ENCODE measurements around the gene TMEM161A. TPM values are rescaled to one million over a fixed set of nuclear protein-coding genes. Genes with fewer than 3 reads are reported as not detected.

TMEM161A gene
- total RNA-seq, 2 donors from 2014 or later = 56.1 to 66.6 TPM

GRCh38 chr19:19098703-19099632 is 39.3 kb downstream of the TMEM161A start:
- Histone ChIP-seq H3K27ac (ENCODE audit: low read depth, low read length) (no peak overlapping the region), H3K27me3 (ENCODE audit: control insufficient read depth, insufficient read depth, low read length, poor library complexity, severe bottlenecking) (no peaks in the 10 kb centered on the region), H3K9me3 (ENCODE audit: control insufficient read depth, low read length) (no peaks in the 10 kb centered on the region), H3K9ac (ENCODE audit: extremely low read depth, low read length, poor library complexity, severe bottlenecking) (no peak overlapping the region), H3K4me1 (ENCODE audit: control insufficient read depth, insufficient read depth, low read length) (no peaks in the 10 kb centered on the region), H3K36me3 (ENCODE audit: control insufficient read depth, insufficient read depth, low read length) (no peaks in the 10 kb centered on the region), H3K4me3 (ENCODE audit: low read length) (no peak overlapping the region)
- WGBS, 2 experiments (ENCODE audit: insufficient coverage in 1 of 2, insufficient read length in 1 of 2) = 90 to 96% methylated on average over 17 to 18 of the region's 18 CpGs
- H3K27me3 Mint-ChIP-seq (ENCODE audit: insufficient read depth) = peaks cover 7% of the 10 kb centered on the region
- no peak overlapping the region for H3K4me3 Mint-ChIP-seq
- no peak for DNase-seq
- H3K27ac Mint-ChIP-seq = no peak overlapping the region
- TF ChIP-seq, protein P1, sequence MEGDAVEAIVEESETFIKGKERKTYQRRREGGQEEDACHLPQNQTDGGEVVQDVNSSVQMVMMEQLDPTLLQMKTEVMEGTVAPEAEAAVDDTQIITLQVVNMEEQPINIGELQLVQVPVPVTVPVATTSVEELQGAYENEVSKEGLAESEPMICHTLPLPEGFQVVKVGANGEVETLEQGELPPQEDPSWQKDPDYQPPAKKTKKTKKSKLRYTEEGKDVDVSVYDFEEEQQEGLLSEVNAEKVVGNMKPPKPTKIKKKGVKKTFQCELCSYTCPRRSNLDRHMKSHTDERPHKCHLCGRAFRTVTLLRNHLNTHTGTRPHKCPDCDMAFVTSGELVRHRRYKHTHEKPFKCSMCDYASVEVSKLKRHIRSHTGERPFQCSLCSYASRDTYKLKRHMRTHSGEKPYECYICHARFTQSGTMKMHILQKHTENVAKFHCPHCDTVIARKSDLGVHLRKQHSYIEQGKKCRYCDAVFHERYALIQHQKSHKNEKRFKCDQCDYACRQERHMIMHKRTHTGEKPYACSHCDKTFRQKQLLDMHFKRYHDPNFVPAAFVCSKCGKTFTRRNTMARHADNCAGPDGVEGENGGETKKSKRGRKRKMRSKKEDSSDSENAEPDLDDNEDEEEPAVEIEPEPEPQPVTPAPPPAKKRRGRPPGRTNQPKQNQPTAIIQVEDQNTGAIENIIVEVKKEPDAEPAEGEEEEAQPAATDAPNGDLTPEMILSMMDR (conservative IDR thresholded peaks at IDR 0.05) = no peak
- no peaks in the 10 kb centered on the region for H3K9me3 Mint-ChIP-seq
- peaks cover 8% of the 10 kb centered on the region for H3K36me3 Mint-ChIP-seq (ENCODE audit: low read depth)
- H3K4me1 Mint-ChIP-seq = no peaks in the 10 kb centered on the region

DNA sequence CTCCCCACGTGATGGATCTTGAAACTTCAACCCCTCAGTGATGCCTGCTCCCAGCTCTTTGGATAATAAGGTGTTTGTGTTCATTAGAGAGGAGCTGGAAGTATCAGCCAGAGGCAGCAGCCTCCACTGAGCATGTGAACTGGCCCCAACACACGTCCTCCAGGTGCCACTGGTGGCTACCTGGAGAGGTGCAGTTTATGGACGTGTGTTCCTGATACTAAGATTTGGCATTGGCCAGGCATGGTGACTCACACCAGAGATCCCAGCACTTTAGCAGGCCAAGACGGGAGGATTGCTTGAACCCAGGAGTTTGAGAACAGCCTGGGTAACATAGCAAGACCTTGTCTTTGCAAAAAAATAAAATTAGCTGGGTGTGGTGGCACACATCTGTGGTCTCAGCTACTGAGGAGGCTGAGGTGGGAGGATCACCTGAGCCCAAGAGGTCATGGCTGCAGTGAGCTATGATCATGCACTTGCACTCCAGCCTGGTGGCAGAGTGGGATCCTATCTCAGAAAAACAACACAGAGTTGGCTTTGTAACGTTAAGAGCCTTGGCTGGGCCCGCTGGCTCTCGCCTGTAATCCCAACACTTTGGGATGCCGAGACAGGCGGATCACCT is 40.1 kb downstream of the TMEM161A start:
- no peak overlapping the region for H3K4me3 Mint-ChIP-seq
- Histone ChIP-seq H3K27me3 (ENCODE audit: control insufficient read depth, insufficient read depth, low read length, poor library complexity, severe bottlenecking) (no peaks in the 10 kb centered on the region), H3K4me1 (ENCODE audit: control insufficient read depth, insufficient read depth, low read length) (no peaks in the 10 kb centered on the region), H3K9ac (ENCODE audit: extremely low read depth, low read length, poor library complexity, severe bottlenecking) (no peak overlapping the region), H3K4me3 (ENCODE audit: low read length) (no peak overlapping the region), H3K9me3 (ENCODE audit: control insufficient read depth, low read length) (no peaks in the 10 kb centered on the region), H3K27ac (ENCODE audit: low read depth, low read length) (no peak overlapping the region), H3K36me3 (ENCODE audit: control insufficient read depth, insufficient read depth, low read length) (no peaks in the 10 kb centered on the region)
- TF ChIP-seq, protein P1 (conservative IDR thresholded peaks at IDR 0.05) = no peak
- peaks cover 12% of the 10 kb centered on the region for H3K27me3 Mint-ChIP-seq (ENCODE audit: insufficient read depth)
- no peaks in the 10 kb centered on the region for H3K4me1 Mint-ChIP-seq
- peaks cover 8% of the 10 kb centered on the region for H3K36me3 Mint-ChIP-seq (ENCODE audit: low read depth)
- no peak overlapping the region for H3K27ac Mint-ChIP-seq
- DNase-seq = no peak
- H3K9me3 Mint-ChIP-seq = no peaks in the 10 kb centered on the region
- WGBS, 2 experiments (ENCODE audit: insufficient coverage in 1 of 2, insufficient read length in 1 of 2) = 90 to 91% methylated on average over 8 to 9 of the region's 9 CpGs

- no peaks in the 10 kb centered on the region for H3K36me3 ChIP-seq (ENCODE audit: control insufficient read depth, insufficient read depth, low read length)
- DNase-seq = no peak
- H3K4me1 ChIP-seq (ENCODE audit: control insufficient read depth, insufficient read depth, low read length) = no peaks in the 10 kb centered on the region
- TF ChIP-seq, protein P1 (conservative IDR thresholded peaks at IDR 0.05) = no peak
- Mint-ChIP-seq H3K27ac (no peak overlapping the region), H3K4me3 (no peak overlapping the region), H3K4me1 (no peaks in the 10 kb centered on the region), H3K9me3 (no peaks in the 10 kb centered on the region), H3K27me3 (ENCODE audit: insufficient read depth) (peaks cover 13% of the 10 kb centered on the region), H3K36me3 (ENCODE audit: low read depth) (peaks cover 8% of the 10 kb centered on the region)
- no peak overlapping the region for H3K9ac ChIP-seq (ENCODE audit: extremely low read depth, low read length, poor library complexity, severe bottlenecking)
- no peak overlapping the region for H3K27ac ChIP-seq (ENCODE audit: low read depth, low read length)
- 93 to 94% methylated on average over 15 to 24 of the region's 24 CpGs for WGBS, 2 experiments (ENCODE audit: insufficient coverage in 1 of 2, insufficient read length in 1 of 2)
- no peaks in the 10 kb centered on the region for H3K9me3 ChIP-seq (ENCODE audit: control insufficient read depth, low read length)
- no peaks in the 10 kb centered on the region for H3K27me3 ChIP-seq (ENCODE audit: control insufficient read depth, insufficient read depth, low read length, poor library complexity, severe bottlenecking)
- H3K4me3 ChIP-seq (ENCODE audit: low read length) = no peak overlapping the region
Observed at GRCh38 chr19:19096641-19097627, 41.3 kb downstream of the TMEM161A start.
